ENCODE data around the gene C17orf107.

The C17orf107 gene

GRCh38 chr17:4934173-4934979 is 35.0 kb downstream of the C17orf107 start:
- no peak for DNase-seq (ENCODE audit: low read depth in 2 of 2)

GRCh38 chr17:4935650-4936049 is 36.3 kb downstream of the C17orf107 start:
- no peak for DNase-seq (ENCODE audit: low read depth in 2 of 2)

GRCh38 chr17:4936436-4936835 is 37.1 kb downstream of the C17orf107 start:
- DNase-seq (ENCODE audit: low read depth in 2 of 2) = no peak

GRCh38 chr17:4937553-4937952 is 38.2 kb downstream of the C17orf107 start:
- DNase-seq (ENCODE audit: low read depth in 2 of 2) = no peak

GRCh38 chr17:4938069-4938491 is 38.7 kb downstream of the C17orf107 start:
- no peak for DNase-seq (ENCODE audit: low read depth in 2 of 2)

- DNase-seq (ENCODE audit: low read depth in 2 of 2) = no peak
Measured at GRCh38 chr17:4938688-4939545, 39.6 kb downstream of the C17orf107 start.

GRCh38 chr17:4939546-4939795 is 40.1 kb downstream of the C17orf107 start:
- no peak for DNase-seq (ENCODE audit: low read depth in 2 of 2)

GRCh38 chr17:4939796-4940554 is 40.6 kb downstream of the C17orf107 start, which contains the start of the genes RNF167 and SLC25A11:
RNF167 (plus strand) TSS chr17:4940268; CDS start chr17:4940910, 642 bp downstream.
SLC25A11 (minus strand) TSS chr17:4940046; CDS start chr17:4939910, 136 bp downstream.
- DNase-seq (ENCODE audit: low read depth in 2 of 2) = peak; percentile 87 to 94

- peak in 1 of 2 donors; percentile 24 for DNase-seq (ENCODE audit: low read depth in 2 of 2)
Measured at GRCh38 chr17:4940555-4941318, 41.4 kb downstream of the C17orf107 start.

GRCh38 chr17:4941319-4941610 is 41.9 kb downstream of the C17orf107 start:
- DNase-seq (ENCODE audit: low read depth in 2 of 2) = no peak

GRCh38 chr17:4942760-4943508 is 43.6 kb downstream of the C17orf107 start:
- no peak for DNase-seq (ENCODE audit: low read depth in 2 of 2)

GRCh38 chr17:4944163-4944553 is 44.8 kb downstream of the C17orf107 start:
- DNase-seq (ENCODE audit: low read depth in 2 of 2) = no peak

GRCh38 chr17:4944554-4945175 is 45.3 kb downstream of the C17orf107 start:
- DNase-seq (ENCODE audit: low read depth in 2 of 2) = no peak

GRCh38 chr17:4945176-4945943 is 46.0 kb downstream of the C17orf107 start:
- DNase-seq (ENCODE audit: low read depth in 2 of 2) = peak; percentile 72 to 77

GRCh38 chr17:4945944-4946280 is 46.6 kb downstream of the C17orf107 start:
- no peak for DNase-seq (ENCODE audit: low read depth in 2 of 2)

- DNase-seq (ENCODE audit: low read depth in 2 of 2) = no peak
Measured at GRCh38 chr17:4946312-4946976, 47.1 kb downstream of the C17orf107 start.

- no peak for DNase-seq (ENCODE audit: low read depth in 2 of 2)
Measured at GRCh38 chr17:4947010-4947410, 47.7 kb downstream of the C17orf107 start.

- DNase-seq (ENCODE audit: low read depth in 2 of 2) = peak; percentile 47 to 60
Measured at GRCh38 chr17:4947411-4948165, 48.3 kb downstream of the C17orf107 start.

All from stimulated activated CD4-positive, alpha-beta T cell treated with anti-CD3 and anti-CD28 coated beads, Interleukin-1b, Interleukin-23, amount 100 ng/mL, for 4 hours (primary cell).